ENCODE measurements around the gene CREBRF. TPM values are rescaled to one million over a fixed set of nuclear protein-coding genes. Genes with fewer than 3 reads are reported as not detected.
"Not testable (repeated sequence)": the region's sequence is repeated elsewhere in the genome, so short reads cannot be mapped to it uniquely, and the experiment has no call there.

The CREBRF gene
- total RNA-seq, 1 donor from 2014 or later = 23.8 TPM

- Mint-ChIP-seq H3K4me3 (ENCODE audit: unreplicated experiment) (no peak overlapping the region), H3K27me3 (ENCODE audit: unreplicated experiment) (no peaks in the 10 kb centered on the region), H3K27ac (ENCODE audit: unreplicated experiment) (no peak overlapping the region), H3K36me3 (ENCODE audit: unreplicated experiment) (peaks cover 1% of the 10 kb centered on the region), H3K9me3 (ENCODE audit: unreplicated experiment) (no peaks in the 10 kb centered on the region), H3K4me1 (ENCODE audit: unreplicated experiment) (no peaks in the 10 kb centered on the region)
- peak; percentile 13 for DNase-seq (ENCODE audit: extremely low spot score, unreplicated experiment)
- TF ChIP-seq CTCF (IDR thresholded peaks at IDR 0.05) = no peak
Observed at GRCh38 chr5:173045474-173045873, 10.7 kb upstream of the CREBRF start.

GRCh38 chr5:173047096-173047837 lies 8.9 kb upstream of the CREBRF start:
- not testable (repeated sequence) for H3K4me1 Mint-ChIP-seq (ENCODE audit: unreplicated experiment); H3K27me3 Mint-ChIP-seq (ENCODE audit: unreplicated experiment); H3K27ac Mint-ChIP-seq (ENCODE audit: unreplicated experiment); H3K9me3 Mint-ChIP-seq (ENCODE audit: unreplicated experiment); H3K4me3 Mint-ChIP-seq (ENCODE audit: unreplicated experiment); H3K36me3 Mint-ChIP-seq (ENCODE audit: unreplicated experiment)
- DNase-seq (ENCODE audit: extremely low spot score, unreplicated experiment) = peak; percentile 63

GRCh38 chr5:173047838-173048105 lies 8.4 kb upstream of the CREBRF start:
- no peak overlapping the region for H3K27ac Mint-ChIP-seq (ENCODE audit: unreplicated experiment)
- H3K4me1 Mint-ChIP-seq (ENCODE audit: unreplicated experiment) = peaks cover 2% of the 10 kb centered on the region
- peak; percentile 46 for DNase-seq (ENCODE audit: extremely low spot score, unreplicated experiment)
- H3K4me3 Mint-ChIP-seq (ENCODE audit: unreplicated experiment) = no peak overlapping the region
- no peaks in the 10 kb centered on the region for H3K9me3 Mint-ChIP-seq (ENCODE audit: unreplicated experiment)
- TF ChIP-seq CTCF (IDR thresholded peaks at IDR 0.05) = no peak
- no peaks in the 10 kb centered on the region for H3K36me3 Mint-ChIP-seq (ENCODE audit: unreplicated experiment)
- no peaks in the 10 kb centered on the region for H3K27me3 Mint-ChIP-seq (ENCODE audit: unreplicated experiment)

GRCh38 chr5:173050791-173051190 lies 5.4 kb upstream of the CREBRF start:
- H3K4me1 Mint-ChIP-seq (ENCODE audit: unreplicated experiment) = peaks cover 9% of the 10 kb centered on the region
- no peak for TF ChIP-seq CTCF (IDR thresholded peaks at IDR 0.05)
- H3K27me3 Mint-ChIP-seq (ENCODE audit: unreplicated experiment) = no peaks in the 10 kb centered on the region
- no peak overlapping the region for H3K4me3 Mint-ChIP-seq (ENCODE audit: unreplicated experiment)
- DNase-seq (ENCODE audit: extremely low spot score, unreplicated experiment) = no peak
- H3K27ac Mint-ChIP-seq (ENCODE audit: unreplicated experiment) = no peak overlapping the region
- H3K9me3 Mint-ChIP-seq (ENCODE audit: unreplicated experiment) = no peaks in the 10 kb centered on the region
- no peaks in the 10 kb centered on the region for H3K36me3 Mint-ChIP-seq (ENCODE audit: unreplicated experiment)

- H3K36me3 Mint-ChIP-seq (ENCODE audit: unreplicated experiment) = no peaks in the 10 kb centered on the region
- H3K27me3 Mint-ChIP-seq (ENCODE audit: unreplicated experiment) = no peaks in the 10 kb centered on the region
- TF ChIP-seq CTCF (IDR thresholded peaks at IDR 0.05) = no peak
- H3K4me3 Mint-ChIP-seq (ENCODE audit: unreplicated experiment) = no peak overlapping the region
- no peak for DNase-seq (ENCODE audit: extremely low spot score, unreplicated experiment)
- H3K4me1 Mint-ChIP-seq (ENCODE audit: unreplicated experiment) = peaks cover 11% of the 10 kb centered on the region
- no peak overlapping the region for H3K27ac Mint-ChIP-seq (ENCODE audit: unreplicated experiment)
- H3K9me3 Mint-ChIP-seq (ENCODE audit: unreplicated experiment) = no peaks in the 10 kb centered on the region
Observed at GRCh38 chr5:173051746-173052145, 4.4 kb upstream of the CREBRF start.

GRCh38 chr5:173053041-173053440 lies 3.1 kb upstream of the CREBRF start:
- TF ChIP-seq CTCF (IDR thresholded peaks at IDR 0.05) = no peak
- Mint-ChIP-seq H3K27ac (ENCODE audit: unreplicated experiment) (no peak overlapping the region), H3K9me3 (ENCODE audit: unreplicated experiment) (no peaks in the 10 kb centered on the region), H3K4me3 (ENCODE audit: unreplicated experiment) (no peak overlapping the region), H3K27me3 (ENCODE audit: unreplicated experiment) (no peaks in the 10 kb centered on the region), H3K36me3 (ENCODE audit: unreplicated experiment) (no peaks in the 10 kb centered on the region), H3K4me1 (ENCODE audit: unreplicated experiment) (peaks cover 18% of the 10 kb centered on the region)
- no peak for DNase-seq (ENCODE audit: extremely low spot score, unreplicated experiment)
